ENCODE results near the gene TTF1.
A peak's percentile ranks its signal among the peaks of the same experiment; 100 is the strongest.

Gene TTF1, protein sequence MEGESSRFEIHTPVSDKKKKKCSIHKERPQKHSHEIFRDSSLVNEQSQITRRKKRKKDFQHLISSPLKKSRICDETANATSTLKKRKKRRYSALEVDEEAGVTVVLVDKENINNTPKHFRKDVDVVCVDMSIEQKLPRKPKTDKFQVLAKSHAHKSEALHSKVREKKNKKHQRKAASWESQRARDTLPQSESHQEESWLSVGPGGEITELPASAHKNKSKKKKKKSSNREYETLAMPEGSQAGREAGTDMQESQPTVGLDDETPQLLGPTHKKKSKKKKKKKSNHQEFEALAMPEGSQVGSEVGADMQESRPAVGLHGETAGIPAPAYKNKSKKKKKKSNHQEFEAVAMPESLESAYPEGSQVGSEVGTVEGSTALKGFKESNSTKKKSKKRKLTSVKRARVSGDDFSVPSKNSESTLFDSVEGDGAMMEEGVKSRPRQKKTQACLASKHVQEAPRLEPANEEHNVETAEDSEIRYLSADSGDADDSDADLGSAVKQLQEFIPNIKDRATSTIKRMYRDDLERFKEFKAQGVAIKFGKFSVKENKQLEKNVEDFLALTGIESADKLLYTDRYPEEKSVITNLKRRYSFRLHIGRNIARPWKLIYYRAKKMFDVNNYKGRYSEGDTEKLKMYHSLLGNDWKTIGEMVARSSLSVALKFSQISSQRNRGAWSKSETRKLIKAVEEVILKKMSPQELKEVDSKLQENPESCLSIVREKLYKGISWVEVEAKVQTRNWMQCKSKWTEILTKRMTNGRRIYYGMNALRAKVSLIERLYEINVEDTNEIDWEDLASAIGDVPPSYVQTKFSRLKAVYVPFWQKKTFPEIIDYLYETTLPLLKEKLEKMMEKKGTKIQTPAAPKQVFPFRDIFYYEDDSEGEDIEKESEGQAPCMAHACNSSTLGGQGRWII

DNA sequence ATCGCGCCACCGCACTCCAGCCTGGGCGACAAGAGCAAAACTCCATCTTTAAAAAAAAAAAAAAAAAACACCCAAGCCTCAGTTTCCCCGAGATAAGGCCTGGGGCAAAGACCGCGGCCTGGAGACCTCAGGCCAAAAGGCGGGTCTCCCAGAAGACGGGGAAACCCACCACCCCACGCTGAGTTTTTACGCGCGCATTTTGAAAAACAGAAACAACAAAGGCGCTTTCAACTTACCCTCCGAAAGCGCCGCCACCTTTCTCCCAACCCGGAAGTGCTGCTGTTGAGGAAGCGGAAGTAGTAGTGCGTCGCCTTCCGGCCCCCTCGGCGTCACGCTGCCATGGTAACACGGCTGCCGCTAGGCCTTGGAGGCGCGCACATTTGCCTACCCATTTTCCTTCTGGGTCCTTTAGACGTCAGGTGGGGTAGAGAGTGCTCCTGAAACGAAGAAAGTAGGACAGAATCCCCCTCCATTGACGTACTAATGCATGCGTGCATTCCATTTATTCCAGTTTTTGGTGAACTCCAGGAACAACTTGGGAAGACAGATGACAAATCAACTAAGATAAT is at the start of gene TTF1:
TSS of gene TTF1 (minus strand) at position 287 of the 569 bp plus-strand sequence. CDS start 4,019 bp downstream, outside the sequence.
- DNase-seq, result peak; percentile 85

DNA sequence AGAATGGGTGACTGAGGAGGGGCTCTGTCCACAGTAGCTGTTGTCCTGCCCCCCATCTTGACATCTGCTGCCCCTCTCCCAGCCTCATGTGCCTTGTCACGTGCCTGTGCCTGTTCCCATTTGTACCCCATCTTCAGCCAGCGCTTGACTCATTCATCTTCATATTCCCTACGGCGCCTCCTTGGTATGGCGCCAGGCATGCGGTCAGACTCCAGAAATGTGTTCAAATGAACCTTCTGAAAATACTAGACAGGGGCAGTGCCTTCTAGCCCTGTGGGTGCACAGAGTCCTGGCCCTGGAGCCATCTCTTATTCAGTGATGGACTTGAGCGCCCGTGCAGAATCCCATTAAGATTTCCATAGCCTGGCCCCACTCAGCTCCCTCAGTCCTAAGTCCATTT is 49.6 kb upstream of the TTF1 start:
- DNase-seq, result no peak

DNA sequence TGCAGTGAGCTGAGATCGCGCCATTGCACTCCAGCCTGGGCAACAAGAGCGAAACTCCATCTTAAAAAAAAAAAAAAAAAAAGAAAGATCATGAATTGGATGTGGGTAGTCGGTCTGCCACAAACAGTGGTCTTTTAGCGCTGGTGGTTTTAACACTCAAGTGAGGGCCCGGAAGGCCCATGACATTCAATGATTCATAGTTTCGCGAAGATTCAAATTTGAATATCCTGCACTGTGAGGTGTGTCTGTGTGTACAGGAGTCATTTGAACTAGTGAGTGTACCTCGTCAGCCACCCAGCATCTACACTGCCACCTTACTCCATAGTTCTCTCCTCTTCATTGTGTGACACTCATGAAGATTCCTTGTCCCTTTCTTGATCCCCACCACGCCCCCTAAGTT is 44.6 kb upstream of the TTF1 start:
- no peak for DNase-seq

DNA sequence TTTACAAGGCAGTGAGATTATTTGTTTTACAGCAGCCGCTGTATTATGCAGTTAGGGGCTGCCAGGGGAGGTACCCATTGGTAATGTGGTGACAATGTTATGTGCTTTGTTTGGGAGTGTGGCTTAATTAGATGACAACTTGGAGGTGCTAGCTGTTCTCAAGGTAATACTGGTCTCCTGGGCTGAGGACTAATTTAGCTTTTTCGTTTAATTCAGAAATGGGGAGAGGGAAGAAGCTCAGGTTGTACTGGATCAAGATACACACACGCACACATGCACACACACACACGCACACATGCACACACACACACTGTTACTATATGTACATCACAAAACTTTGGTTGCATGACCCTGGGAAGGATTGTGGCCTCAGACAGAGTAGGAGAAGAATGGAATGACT is 41.3 kb upstream of the TTF1 start:
- no peak for DNase-seq

DNA sequence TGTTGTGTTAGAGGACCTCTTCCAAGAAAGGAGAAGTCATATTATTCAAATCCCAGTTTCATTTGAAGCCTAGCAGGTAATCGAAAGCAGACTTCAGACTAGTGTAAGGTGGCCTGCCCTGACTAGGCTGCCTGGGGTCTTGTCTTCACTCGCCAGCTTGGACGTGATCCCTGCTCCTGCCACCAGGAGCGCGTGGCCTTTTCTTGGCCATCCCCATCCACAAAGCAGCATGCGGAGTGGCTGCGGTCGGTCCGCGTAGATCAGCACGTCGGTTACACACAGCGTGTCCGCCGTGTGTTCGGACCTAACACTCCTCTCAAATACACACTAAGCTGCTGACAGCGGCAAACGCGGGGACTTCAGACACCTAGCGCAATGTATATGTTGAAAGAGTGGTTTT is 40.7 kb upstream of the TTF1 start:
- DNase-seq, result no peak

DNA sequence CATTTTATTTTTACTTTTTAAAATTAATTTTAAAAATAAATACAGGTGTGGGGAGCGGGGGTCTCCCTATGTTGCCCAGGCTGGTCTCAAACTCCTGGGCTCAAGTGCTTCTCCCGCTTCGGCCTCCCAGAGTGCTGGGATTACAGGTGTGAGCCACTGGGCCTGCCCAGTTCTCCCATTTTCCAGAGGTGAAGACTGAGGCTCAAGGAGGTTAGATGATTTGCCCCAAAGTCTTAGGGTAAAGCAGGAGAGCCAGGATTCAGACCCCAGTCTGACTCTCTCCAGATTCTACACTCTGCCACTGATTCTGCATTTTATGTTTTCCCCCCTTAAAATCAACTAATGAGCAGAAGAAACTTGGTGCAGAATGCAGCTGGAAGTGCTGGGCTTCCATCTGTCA is 40.2 kb upstream of the TTF1 start:
- DNase-seq, result no peak

DNA sequence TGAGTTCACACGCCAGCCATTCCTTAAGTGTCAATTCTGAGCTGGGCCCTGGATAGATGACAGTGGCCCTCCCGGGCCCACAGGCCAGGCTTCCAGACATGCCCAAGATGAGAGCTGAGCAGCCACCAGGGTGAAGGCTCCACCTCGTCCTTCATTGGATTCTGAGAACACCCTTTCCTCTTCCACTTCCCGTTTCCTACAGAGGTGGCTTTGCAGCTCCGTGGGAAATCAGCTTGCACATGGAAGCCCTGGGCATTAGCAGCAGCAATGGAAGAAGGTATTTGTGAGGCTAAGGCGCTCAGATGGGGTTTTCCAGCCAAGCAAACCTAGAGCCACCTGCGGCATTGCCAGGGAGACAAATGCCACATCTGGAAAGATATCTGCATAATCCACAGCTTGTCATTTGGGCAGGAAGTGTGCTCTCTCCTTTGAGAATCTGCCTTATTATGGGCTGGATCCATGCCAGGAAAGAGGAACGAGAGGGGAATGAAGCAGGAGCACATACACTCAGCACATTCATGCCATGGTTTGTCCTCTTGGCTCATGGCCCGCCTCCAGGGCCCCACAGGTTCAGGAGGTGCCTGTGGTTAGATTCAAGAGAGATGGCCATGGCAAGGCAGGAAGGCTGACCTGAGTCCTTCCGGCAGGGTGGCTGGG is 37.4 kb upstream of the TTF1 start:
- peak; percentile 21 for DNase-seq

DNA sequence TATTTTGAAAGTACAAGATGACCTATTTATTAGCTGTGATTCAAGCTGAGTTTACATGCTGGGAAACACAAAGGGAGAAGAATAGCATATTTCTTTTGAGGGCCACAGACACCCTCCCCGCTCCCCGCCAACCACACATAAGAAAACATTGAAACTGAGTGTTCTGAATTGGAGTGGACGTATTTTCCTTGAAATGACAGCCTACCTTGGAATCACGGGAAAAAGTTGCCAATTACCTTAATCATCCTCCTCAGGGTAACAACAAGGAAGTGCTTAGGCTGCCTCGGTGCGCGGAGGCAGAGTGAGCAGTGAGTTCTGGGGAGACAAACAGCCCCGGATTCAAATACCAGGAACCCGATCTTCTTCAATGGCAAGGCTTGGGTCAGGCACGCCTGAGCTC is 34.8 kb upstream of the TTF1 start:
- DNase-seq, result no peak

DNA sequence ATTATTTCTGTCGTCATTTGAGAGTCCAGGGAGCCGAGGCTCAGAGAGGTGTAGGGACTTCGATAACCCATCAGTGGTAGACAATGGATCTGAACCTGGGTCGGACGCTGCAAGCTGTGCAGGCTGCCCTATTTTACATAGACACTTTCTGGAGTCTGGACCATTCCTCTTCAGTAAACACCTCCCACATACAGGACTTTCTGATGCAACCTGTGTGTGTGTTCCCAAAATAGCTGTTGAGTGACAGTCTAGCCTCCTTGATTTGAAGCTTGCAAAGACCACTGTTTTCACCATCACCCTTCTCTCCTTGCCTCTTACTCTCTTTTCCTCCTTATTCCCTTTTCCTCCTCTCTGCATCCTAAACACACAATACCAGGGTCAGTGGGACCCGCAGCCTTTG is 34.1 kb upstream of the TTF1 start:
- DNase-seq, result no peak

DNA sequence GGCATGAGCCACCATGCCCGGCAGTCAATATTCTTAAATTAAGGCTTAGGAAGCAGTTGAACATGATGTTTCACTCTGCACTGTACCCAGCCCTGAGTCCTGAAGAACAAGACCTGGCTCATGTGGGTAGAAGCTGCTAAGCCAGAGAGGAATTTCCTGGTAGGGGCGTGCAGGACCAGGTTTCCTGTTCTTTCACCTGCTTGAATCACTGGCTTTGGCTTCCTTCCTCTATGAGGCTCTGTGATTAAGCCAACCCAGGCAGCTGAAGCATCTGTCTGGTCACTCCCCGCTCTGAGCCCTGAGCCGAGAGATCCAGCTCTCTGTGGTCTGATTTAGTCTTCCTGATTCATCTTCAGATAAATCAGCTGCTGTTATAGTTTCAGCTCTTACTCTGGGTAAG is 32.5 kb upstream of the TTF1 start:
- no peak for DNase-seq

DNA sequence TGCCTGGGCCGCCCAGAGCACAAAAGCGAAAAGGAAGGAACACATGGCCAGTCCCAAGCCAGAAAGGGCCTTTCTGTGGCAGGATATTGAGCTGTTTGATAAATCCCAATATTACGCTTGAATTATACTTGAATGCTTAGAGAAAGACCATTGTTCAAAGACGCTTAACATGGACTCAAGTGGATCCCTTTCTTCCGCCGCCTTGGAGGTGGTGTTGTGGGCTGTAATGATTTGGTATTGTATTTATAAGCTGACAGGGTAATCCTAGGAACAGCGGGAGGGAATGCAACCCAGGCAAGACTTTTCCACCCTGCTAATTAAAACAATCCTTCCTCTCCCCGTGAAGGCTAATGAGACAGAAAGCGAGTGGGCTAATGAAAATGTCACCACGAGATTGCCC is 28.2 kb upstream of the TTF1 start:
- no peak for DNase-seq

DNA sequence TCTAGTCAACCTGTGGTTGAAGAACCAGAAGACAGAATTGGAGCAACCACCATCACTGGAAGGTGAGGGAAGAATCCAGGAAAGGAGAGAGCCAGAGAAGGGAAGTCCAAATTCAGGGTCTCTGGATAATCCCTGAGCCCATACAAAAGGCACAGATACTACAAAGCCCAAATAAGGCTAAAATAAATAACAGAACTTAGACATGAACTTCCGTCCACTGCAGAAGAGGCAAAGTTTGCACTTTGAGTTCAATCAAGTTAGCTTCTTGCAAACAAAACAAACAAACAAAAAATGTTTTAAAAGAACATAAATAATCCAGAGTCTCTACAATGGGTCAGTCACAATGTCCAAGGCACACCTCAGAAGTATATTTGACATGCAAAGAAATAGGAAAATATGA is 24.4 kb upstream of the TTF1 start:
- no peak for DNase-seq

DNA sequence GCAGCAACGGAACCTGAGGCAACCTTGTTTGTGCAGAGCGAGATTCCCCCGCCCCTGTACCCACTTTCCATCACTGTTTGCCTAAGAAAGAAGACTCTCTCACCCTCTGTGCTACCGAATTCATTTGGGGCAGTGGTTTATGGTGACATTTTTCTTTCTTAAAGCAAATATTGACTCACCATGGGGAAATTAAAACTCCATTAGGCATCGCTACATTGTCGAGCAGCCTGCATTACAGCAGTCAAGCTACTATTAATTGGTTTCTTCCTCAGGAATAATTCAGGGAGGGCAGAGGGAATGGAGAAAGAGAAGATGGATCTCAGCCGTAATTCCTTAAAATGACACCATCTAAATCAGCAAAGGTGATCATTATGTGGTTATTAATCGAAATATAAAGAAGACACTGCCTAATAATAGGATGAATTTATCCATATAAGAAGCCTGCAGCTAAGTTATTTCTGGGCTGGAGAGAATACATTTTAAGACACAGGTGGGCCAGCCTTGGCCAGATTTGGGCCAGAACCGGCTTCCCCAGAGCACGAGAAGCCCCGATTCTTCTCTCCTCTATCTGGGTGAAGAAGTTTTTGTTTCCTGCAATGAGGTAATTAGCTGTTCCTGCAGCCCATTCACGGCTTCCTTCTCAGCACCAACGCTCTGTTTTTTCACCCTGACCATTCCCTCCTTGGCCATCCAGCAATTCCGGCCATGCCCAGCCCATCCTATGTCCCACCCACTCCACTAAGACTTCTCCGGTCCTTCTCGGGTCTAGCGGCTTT is 20.2 kb upstream of the TTF1 start:
- DNase-seq, result no peak

DNA sequence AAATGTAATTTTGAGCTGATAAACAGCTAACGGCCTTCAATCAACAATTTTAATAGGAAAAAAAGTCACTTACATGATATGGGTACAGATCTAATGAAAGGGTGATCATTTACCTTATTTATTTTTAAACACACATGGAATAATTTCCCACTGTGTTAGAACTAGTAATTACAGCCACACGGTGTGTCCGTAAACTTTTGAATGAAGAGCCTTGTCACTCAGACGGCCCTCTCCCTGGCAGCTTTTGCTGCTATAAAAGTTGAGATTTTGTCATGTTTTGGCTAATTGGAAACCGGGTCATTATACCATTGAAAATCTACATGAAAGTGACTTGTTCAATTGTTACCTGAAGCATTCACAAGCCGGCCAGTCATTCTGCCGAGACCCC is 19.0 kb upstream of the TTF1 start:
- no peak for DNase-seq

DNA sequence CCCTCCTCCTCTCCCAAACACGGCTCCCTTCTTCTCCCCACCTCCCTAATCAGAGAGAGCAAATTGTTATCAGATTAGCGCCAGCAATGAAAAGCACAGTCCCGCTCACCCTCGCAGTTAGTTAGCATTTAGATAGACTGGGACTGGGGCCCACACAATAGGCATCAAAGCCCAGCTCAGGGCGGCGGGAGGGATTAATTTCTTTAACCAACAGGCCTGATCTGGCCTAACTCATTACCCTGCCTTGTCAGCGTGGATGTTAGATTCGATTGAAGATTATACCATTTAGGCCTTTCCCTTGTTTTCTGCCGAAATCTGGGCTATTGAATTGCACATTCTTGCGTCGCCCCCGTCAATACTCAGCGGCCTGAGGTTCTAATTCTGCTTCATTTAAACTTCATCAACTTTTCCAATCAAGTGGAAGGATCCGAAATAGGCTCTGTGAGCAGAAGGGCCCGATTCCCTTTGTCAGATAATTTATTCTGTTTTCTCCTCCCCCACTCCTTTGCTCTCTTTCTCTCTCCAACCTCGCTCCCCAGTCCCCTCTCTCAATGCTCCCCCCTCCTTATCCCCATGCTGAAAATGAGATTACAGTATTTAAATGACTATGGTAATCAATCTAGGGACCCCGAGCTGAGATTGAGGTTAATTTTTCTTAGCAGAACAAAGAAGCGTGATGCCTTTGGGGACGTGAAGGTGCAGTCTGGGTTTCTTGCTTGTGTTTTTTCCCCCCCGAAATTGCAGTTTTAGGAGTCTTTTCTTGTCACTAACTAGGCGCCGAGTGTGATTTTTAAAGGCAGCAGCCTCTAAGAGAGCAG is 18.4 kb upstream of the TTF1 start:
- no peak for DNase-seq

DNA sequence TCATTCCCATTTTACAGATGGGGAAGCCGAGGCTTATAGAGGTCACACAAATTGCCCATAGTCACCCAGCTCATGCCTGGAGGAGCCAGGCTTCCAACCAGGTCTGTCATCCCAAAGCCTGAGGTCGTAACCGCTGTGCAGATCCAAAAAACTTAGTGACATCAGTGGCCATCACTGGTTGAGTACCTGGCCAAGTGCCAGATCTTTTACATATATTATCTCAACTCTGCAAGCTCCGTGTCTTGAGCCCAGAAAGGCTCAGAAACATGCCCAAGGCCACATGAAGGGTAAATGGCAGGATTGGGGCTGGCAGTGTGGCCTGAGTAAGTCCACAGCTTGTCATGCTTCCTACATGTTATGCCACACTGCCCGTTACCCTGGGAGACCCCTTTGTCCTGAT is 16.9 kb upstream of the TTF1 start:
- DNase-seq, result no peak

DNA sequence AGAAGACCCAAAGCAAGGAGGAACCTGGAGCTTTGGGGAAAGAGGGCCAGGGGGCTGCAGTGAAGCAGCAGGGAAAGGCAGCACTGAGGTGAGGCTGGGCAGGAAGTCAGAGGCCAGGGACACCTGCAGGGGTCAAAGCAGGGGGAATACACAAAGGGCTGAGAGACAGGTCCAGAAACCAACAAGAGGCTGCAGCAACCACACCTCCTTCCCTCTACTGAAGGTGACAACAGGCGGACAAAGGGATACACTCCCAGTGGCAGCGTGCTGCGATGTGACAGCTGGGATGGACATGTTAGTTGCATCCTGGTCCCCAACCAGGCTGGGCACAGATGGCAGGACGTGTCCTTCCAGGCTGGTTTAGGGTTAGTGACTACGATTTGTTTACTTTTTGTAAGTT is 15.9 kb upstream of the TTF1 start:
- no peak for DNase-seq

DNA sequence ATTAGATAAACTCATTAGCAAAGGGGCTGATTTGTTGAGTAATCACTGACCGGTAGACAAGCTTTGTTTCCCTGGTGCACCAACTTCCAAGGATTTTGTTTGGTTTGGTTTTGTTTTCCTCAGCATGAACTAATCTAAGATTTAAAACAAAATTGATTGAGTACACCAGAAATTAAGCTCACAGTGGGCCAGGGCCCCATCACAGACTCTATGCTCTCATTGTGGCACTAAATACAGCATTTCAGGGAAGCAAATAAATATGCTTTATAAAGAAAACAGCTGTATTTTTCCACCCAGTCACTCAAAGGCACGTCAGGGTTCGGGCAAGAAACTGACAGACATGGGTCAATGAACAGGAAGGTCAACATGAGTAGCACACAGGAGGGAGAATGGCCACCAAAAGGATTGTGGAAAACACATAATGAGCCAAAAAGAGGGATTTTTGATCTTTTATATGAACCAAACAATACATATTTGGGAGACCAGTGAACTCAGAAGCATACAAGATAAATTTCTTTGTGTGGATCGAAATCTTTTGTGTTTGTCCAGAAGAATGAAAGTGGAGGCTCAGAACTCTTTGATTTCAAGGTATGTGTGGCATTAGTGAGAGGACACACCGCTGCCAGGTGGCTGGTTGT is 12.2 kb upstream of the TTF1 start:
- no peak for DNase-seq

DNA sequence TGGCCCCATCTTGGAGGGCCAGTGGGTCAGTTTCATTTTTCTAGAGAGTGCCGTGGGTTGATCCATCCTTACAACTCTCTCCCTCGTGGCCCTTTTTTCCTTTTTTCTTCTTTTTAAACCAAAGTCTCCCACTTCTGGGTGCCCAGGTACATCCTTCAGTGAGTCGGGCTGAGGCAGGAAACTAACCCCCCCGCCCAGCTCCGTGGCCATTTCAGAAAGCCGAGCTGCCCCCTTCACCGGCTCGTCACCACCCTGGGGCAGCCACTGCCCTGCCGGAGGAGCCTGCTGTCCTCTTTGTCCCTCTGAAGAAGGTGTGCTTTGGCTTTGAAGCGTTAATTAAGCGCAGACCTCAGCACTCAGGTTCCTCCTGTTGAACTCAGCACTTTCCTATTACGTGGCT is 8.5 kb upstream of the TTF1 start:
- no peak for DNase-seq

DNA sequence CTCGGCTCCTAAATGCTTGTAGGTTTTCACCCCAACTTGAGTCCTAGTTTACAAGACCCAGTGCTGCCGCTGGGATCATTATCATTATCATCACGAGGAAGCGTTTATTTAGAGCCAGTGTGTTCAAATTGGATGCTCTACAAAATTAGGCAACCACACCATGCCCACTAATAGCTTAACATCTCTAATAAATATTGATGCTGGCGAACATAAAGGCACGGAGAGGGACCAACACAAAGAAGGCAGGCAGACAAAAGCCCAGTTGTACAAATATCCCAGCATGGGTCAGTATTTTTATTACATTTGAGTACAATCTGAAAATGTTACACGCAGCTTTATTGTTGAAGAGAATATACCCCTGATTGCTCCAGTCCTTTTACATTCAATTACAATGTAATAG is 8.1 kb upstream of the TTF1 start:
- no peak for DNase-seq

DNA sequence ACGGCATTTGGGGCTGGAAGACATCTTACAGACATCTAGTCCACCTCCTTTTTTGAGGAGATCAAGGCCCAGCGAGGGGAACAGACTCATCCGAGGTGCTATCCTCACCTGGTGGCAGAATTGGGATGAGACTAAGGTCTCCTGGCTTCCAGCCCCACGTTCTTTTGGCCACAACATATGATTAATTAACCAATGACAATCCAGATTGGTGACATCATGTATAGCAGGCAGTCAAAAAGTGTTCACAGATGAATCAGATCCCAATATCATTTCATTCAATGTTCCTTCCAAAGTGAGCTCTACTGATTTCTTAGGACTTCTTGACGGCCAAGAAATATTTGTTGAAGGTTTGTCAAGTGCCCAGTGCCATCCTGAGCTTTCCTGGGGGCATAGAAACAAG is 7.3 kb upstream of the TTF1 start:
- DNase-seq, result no peak

Measured in KG1 (cell line).